GM12892 (cell line): ENCODE measurements around the gene DLG2.

Source experiments
- POLR2A ChIP-seq: IDR thresholded peaks from 2 replicates; pipeline ENCODE4 v1.6.1; 2011; ENCODE audit warnings: low read depth, low read length, control low read depth
- POLR2AphosphoS5 ChIP-seq: IDR thresholded peaks from 2 replicates; pipeline ENCODE4 v1.6.1; 2011; ENCODE audit warnings: low read depth, low read length, control low read depth

DNA sequence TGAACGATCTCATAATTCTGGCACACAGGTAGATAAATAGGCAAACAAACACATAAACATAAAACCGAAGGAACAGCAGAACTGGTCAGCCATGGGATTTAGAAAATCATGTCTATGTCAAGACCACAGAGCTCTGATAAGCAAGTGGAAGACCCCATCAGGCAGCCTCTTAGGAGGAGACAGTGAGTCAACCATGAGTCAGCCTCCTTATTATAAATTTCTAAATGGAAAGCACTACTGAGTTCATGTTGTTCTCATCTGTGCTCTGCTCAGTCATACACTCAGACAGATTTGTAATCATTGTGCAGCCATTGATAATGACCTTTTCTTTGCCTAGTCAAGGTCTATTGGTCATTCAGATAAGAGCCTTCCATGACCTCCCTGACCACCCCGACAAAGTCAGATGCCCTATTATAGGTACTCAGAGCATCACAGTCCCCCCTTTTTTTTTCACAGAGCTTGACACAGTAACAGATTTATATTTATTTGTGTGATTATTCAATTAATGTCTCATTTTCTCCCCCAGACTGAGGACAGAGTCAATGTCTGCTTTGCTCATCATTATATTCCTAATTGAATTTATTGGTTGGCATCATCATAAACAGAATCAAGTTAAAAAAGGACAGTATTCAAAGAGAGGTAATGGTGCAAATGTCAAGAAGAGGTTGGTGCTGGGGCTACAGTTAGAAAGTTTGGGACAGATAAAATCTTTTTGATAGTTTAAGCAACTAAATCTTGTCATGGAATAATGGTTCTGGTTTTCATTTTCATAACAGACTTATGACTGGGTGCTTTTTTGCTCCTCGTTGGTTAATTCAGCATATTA, 1761.3 kb downstream of the DLG2 start:
- no peak for TF ChIP-seq POLR2AphosphoS5
- TF ChIP-seq POLR2A = no peak
